Esophagus (tissue), 2 donors: ENCODE data around the gene AGFG1. TPM values are rescaled to one million over a fixed set of nuclear protein-coding genes. Genes with fewer than 3 reads are reported as not detected.
A peak's percentile ranks its signal among the peaks of the same experiment; 100 is the strongest.

ENCODE experiments used
- H3K27ac ChIP-seq, 2 donors: one replicate each; pipeline ENCODE4 v1.5.1; 2013; ENCODE audit warnings: low read depth in 2 of 2, mild to moderate bottlenecking in 2 of 2, inconsistent platforms in 1 of 2, low read length in 1 of 2, moderate library complexity in 1 of 2
- H3K27me3 ChIP-seq, 2 donors: one replicate each; pipeline ENCODE4 v1.6.1; 2013; ENCODE audit warnings: low read length in 2 of 2, control low read depth in 1 of 2, mild to moderate bottlenecking in 1 of 2; ENCODE audit not compliant: insufficient read depth in 2 of 2, control insufficient read depth in 1 of 2
- H3K36me3 ChIP-seq, 2 donors: one replicate each; pipeline ENCODE4 v1.6.1; 2013; ENCODE audit warnings: low read length in 1 of 2; ENCODE audit not compliant: control insufficient read depth in 2 of 2, insufficient read depth in 2 of 2
- H3K4me1 ChIP-seq, 2 donors: one replicate each; pipeline ENCODE4 v1.6.1; 2013; ENCODE audit warnings: low read length in 1 of 2; ENCODE audit not compliant: control insufficient read depth in 2 of 2, insufficient read depth in 2 of 2
- H3K4me3 ChIP-seq, 2 donors: one replicate each; pipeline ENCODE4 v1.5.1; 2013; ENCODE audit warnings: low read length in 2 of 2, mild to moderate bottlenecking in 2 of 2, low read depth in 1 of 2, moderate library complexity in 1 of 2
- H3K9me3 ChIP-seq, 2 donors: one replicate each; pipeline ENCODE4 v1.6.1; 2013; ENCODE audit warnings: mild to moderate bottlenecking in 2 of 2, low read depth in 1 of 2, low read length in 1 of 2, moderate library complexity in 1 of 2; ENCODE audit not compliant: control insufficient read depth in 2 of 2, insufficient read depth in 1 of 2
- WGBS, 2 donors: extraction: QIAGEN DNeasy Blood & Tissue Kit; methylation state at CpG; one replicate each; pipeline ENCODE4 v1.1.7; 2013; 5-methylcytosine and 5-hydroxymethylcytosine counted together
- polyA plus RNA-seq, 2 donors: library from polyadenylated mRNA; stranded (reverse); fragments of 200-250 nt; gene quantifications; one replicate each; pipeline ENCODE4 v1.2.3, GENCODE V29; 2013
- donor health status: healthy with polysubstance abuse.
- donor health status: Bipolar disorder and iron deficiency.

AGFG1 gene
- polyA plus RNA-seq, 2 donors = 20.3 to 31.2 TPM

GRCh38 chr2:227460833-227461232 is 11.1 kb upstream of the AGFG1 start:
- H3K36me3 ChIP-seq = no peaks in the 10 kb centered on the region
- no peaks in the 10 kb centered on the region for H3K27me3 ChIP-seq
- no peak overlapping the region for H3K27ac ChIP-seq
- no peaks in the 10 kb centered on the region for H3K4me1 ChIP-seq
- no peak overlapping the region for H3K4me3 ChIP-seq
- WGBS, 2 donors = 81 to 83% methylated on average over 3 of the region's 3 CpGs
- H3K9me3 ChIP-seq = no peaks in the 10 kb centered on the region

- no peaks in the 10 kb centered on the region for H3K36me3 ChIP-seq
Measured at GRCh38 chr2:227461811-227462461, 10.0 kb upstream of the AGFG1 start.

GRCh38 chr2:227462462-227462951 is 9.4 kb upstream of the AGFG1 start:
- Histone ChIP-seq H3K9me3 (no peaks in the 10 kb centered on the region), H3K27ac (no peak overlapping the region), H3K27me3 (no peaks in the 10 kb centered on the region), H3K4me1 (peaks cover 2 to 4% of the 10 kb centered on the region in 2 donors), H3K36me3 (no peaks in the 10 kb centered on the region), H3K4me3 (no peak overlapping the region)
- WGBS, 2 donors = 61 to 63% methylated on average over 6 of the region's 6 CpGs

More at GRCh38 chr2:227461811-227462461, 10.0 kb upstream of the AGFG1 start:
- Histone ChIP-seq H3K4me3 (no peak overlapping the region), H3K9me3 (no peaks in the 10 kb centered on the region), H3K27ac (no peak overlapping the region), H3K27me3 (no peaks in the 10 kb centered on the region), H3K4me1 (peaks cover 0 to 3% of the 10 kb centered on the region in 2 donors)
- WGBS, 2 donors = 69 to 77% methylated on average over 4 of the region's 4 CpGs

- no peaks in the 10 kb centered on the region for H3K27me3 ChIP-seq
- whole genome bisulfite sequencing, 2 donors = 79% methylated on average over 13 of the region's 13 CpGs
- H3K27ac ChIP-seq = no peak overlapping the region
- no peaks in the 10 kb centered on the region for H3K36me3 ChIP-seq
- no peaks in the 10 kb centered on the region for H3K9me3 ChIP-seq
- peaks cover 2 to 4% of the 10 kb centered on the region in 2 donors for H3K4me1 ChIP-seq
- H3K4me3 ChIP-seq = no peak overlapping the region
Measured at GRCh38 chr2:227462972-227463931, 8.7 kb upstream of the AGFG1 start.

GRCh38 chr2:227464361-227464760 is 7.6 kb upstream of the AGFG1 start:
- peaks cover 2 to 4% of the 10 kb centered on the region in 2 donors for H3K4me1 ChIP-seq
- no peaks in the 10 kb centered on the region for H3K36me3 ChIP-seq
- 72 to 75% methylated on average over 3 of the region's 3 CpGs for WGBS, 2 donors
- no peaks in the 10 kb centered on the region for H3K27me3 ChIP-seq
- no peak overlapping the region for H3K4me3 ChIP-seq
- H3K27ac ChIP-seq = no peak overlapping the region
- no peaks in the 10 kb centered on the region for H3K9me3 ChIP-seq

GRCh38 chr2:227464851-227465250 is 7.1 kb upstream of the AGFG1 start:
- 87 to 88% methylated on average over 7 of the region's 7 CpGs for WGBS, 2 donors

GRCh38 chr2:227466887-227467600 is 4.9 kb upstream of the AGFG1 start:
- H3K27ac ChIP-seq = peak overlapping the region; percentile 13 to 14
- WGBS, 2 donors = 80 to 90% methylated on average over 5 of the region's 5 CpGs
- H3K4me1 ChIP-seq = peaks cover 2 to 4% of the 10 kb centered on the region in 2 donors
- H3K36me3 ChIP-seq = no peaks in the 10 kb centered on the region
- H3K4me3 ChIP-seq = no peak overlapping the region
- H3K9me3 ChIP-seq = no peaks in the 10 kb centered on the region
- no peaks in the 10 kb centered on the region for H3K27me3 ChIP-seq

More at GRCh38 chr2:227464851-227465250, 7.1 kb upstream of the AGFG1 start:
- no peak overlapping the region for H3K27ac ChIP-seq
- no peaks in the 10 kb centered on the region for H3K9me3 ChIP-seq
- H3K4me3 ChIP-seq = no peak overlapping the region
- peaks cover 2 to 4% of the 10 kb centered on the region in 2 donors for H3K4me1 ChIP-seq
- no peaks in the 10 kb centered on the region for H3K36me3 ChIP-seq
- H3K27me3 ChIP-seq = no peaks in the 10 kb centered on the region

GRCh38 chr2:227471412-227471811 is 544 bp upstream of the AGFG1 start:
- Histone ChIP-seq H3K36me3 (no peaks in the 10 kb centered on the region), H3K27me3 (no peaks in the 10 kb centered on the region), H3K4me1 (peaks cover 2 to 3% of the 10 kb centered on the region in 2 donors), H3K4me3 (no peak overlapping the region), H3K27ac (no peak overlapping the region), H3K9me3 (no peaks in the 10 kb centered on the region)
- WGBS, 2 donors = 88 to 89% methylated on average over 7 of the region's 7 CpGs
